Medulla oblongata (tissue), 1 donor: Measurements from ENCODE around the gene ACTN2.
A peak's percentile ranks its signal among the peaks of the same experiment; 100 is the strongest.

Source experiments
- DNase-seq: peaks from one replicate; pipeline ENCODE4 v3.0.0-alpha.2; 2015; ENCODE audit errors: extremely low spot score

Gene ACTN2

GRCh38 chr1:236691348-236691747 lies 5.0 kb downstream of the ACTN2 start:
- no peak for DNase-seq

- no peak for DNase-seq
Measured at GRCh38 chr1:236692128-236692527, 5.8 kb downstream of the ACTN2 start.

GRCh38 chr1:236692742-236693141 lies 6.4 kb downstream of the ACTN2 start:
- no peak for DNase-seq

- no peak for DNase-seq
Measured at GRCh38 chr1:236699366-236699765, 13.1 kb downstream of the ACTN2 start.

GRCh38 chr1:236700903-236701302 lies 14.6 kb downstream of the ACTN2 start:
- DNase-seq, result no peak

GRCh38 chr1:236701782-236702181 lies 15.5 kb downstream of the ACTN2 start:
- DNase-seq, result no peak

GRCh38 chr1:236702791-236703394 lies 16.6 kb downstream of the ACTN2 start:
- no peak for DNase-seq

GRCh38 chr1:236705771-236706170 lies 19.5 kb downstream of the ACTN2 start:
- peak; percentile 71 for DNase-seq

- DNase-seq, result peak; percentile 62
Measured at GRCh38 chr1:236706183-236706582, 19.9 kb downstream of the ACTN2 start.

- DNase-seq, result no peak
Measured at GRCh38 chr1:236710328-236710892, 24.1 kb downstream of the ACTN2 start.

- peak; percentile 84 for DNase-seq
Measured at GRCh38 chr1:236716160-236716559, 29.9 kb downstream of the ACTN2 start.

- DNase-seq, result no peak
Measured at GRCh38 chr1:236717811-236718210, 31.5 kb downstream of the ACTN2 start.

- DNase-seq, result no peak
Measured at GRCh38 chr1:236718328-236718727, 32.0 kb downstream of the ACTN2 start.

GRCh38 chr1:236720206-236720605 lies 33.9 kb downstream of the ACTN2 start:
- DNase-seq, result no peak

- no peak for DNase-seq
Measured at GRCh38 chr1:236720611-236721010, 34.3 kb downstream of the ACTN2 start.

- DNase-seq, result no peak
Measured at GRCh38 chr1:236724049-236724448, 37.8 kb downstream of the ACTN2 start.

- DNase-seq, result no peak
Measured at GRCh38 chr1:236724506-236724905, 38.2 kb downstream of the ACTN2 start.

GRCh38 chr1:236725668-236726067 lies 39.4 kb downstream of the ACTN2 start:
- no peak for DNase-seq

- no peak for DNase-seq
Measured at GRCh38 chr1:236727521-236727920, 41.2 kb downstream of the ACTN2 start.

- DNase-seq, result no peak
Measured at GRCh38 chr1:236728752-236729151, 42.5 kb downstream of the ACTN2 start.

GRCh38 chr1:236733653-236734052 lies 47.4 kb downstream of the ACTN2 start:
- DNase-seq, result no peak

- no peak for DNase-seq
Measured at GRCh38 chr1:236734141-236734765, 48.0 kb downstream of the ACTN2 start.

GRCh38 chr1:236736761-236737160 lies 50.5 kb downstream of the ACTN2 start:
- no peak for DNase-seq
